Prostate gland (tissue), 2 donors: ENCODE data around the gene ARHGEF38. TPM values are rescaled to one million over a fixed set of nuclear protein-coding genes. Genes with fewer than 3 reads are reported as not detected.
"Not testable (repeated sequence)": the region's sequence is repeated elsewhere in the genome, so short reads cannot be mapped to it uniquely, and the experiment has no call there.

Experiments used
- DNase-seq: peaks from one replicate; pipeline ENCODE4 v3.0.0-alpha.2; 2019; ENCODE audit warnings: low spot score
- H3K27ac ChIP-seq, 2 donors: fragments of 200-600 bp; sonication (generic); 2 replicates each; pipeline ENCODE4 v1.5.1; 2017 to 2019
- H3K27me3 ChIP-seq: fragments of 200-600 bp; sonication (generic); replicated peaks from 2 replicates; pipeline ENCODE4 v1.5.1; 2019; ENCODE audit not compliant: insufficient read depth
- H3K36me3 ChIP-seq, 2 donors: fragments of 200-600 bp; sonication (generic); 1 replicate in 1 of 2; 2 replicates in 1 of 2; pipeline versions ENCODE4 v1.5.1 to v1.8.1; 2017 to 2019
- H3K4me1 ChIP-seq: fragments of 200-600 bp; sonication (generic); replicated peaks from 2 replicates; pipeline ENCODE4 v1.5.1; 2019
- H3K4me3 ChIP-seq, 2 donors: fragments of 200-600 bp; sonication (generic); 2 replicates each; pipeline ENCODE4 v1.5.1; 2017 to 2019
- H3K9me3 ChIP-seq: fragments of 200-600 bp; sonication (generic); 2 replicates; pipeline ENCODE4 v1.5.1; 2017
- CTCF ChIP-seq, 4 experiments: fragments of 200-600 bp in 2 of 4; fragments of 450-650 bp in 2 of 4; sonication (generic) in 2 of 4; IDR thresholded peaks; 1 replicate in 3 of 4; 2 replicates in 1 of 4; pipeline ENCODE4 v1.5.1; 2016 to 2019; ENCODE audit warnings: antibody characterized with exemption in 4 of 4, mild to moderate bottlenecking in 2 of 4, moderate library complexity in 2 of 4
- POLR2A ChIP-seq: fragments of 450-650 bp; IDR thresholded peaks from one replicate; pipeline ENCODE4 v1.6.1; 2016; ENCODE audit warnings: antibody characterized with exemption, mild to moderate bottlenecking
- POLR2AphosphoS5 ChIP-seq: sonication (generic); formaldehyde crosslinking; IDR thresholded peaks from one replicate; pipeline ENCODE4 v1.6.1; 2017; ENCODE audit warnings: antibody characterized with exemption
- WGBS: methylation state at CpG from one replicate; pipeline ENCODE4 v1.1.5; 2018; 5-methylcytosine and 5-hydroxymethylcytosine counted together
- intact Hi-C: fragments of 100-400 bp; cut with DNase I; formaldehyde crosslinking; loops from one replicate; pipeline ENCODE4 v1.14.2; 2022
- total RNA-seq, 2 donors: library from RNA; depleted of rRNA; stranded (reverse); fragments of >200 nt; gene quantifications; one replicate each; pipeline ENCODE4 v1.1.0, GENCODE V29; 2016

The ARHGEF38 gene
- total RNA-seq, 2 donors from 2014 or later: 10.4 to 25.7 TPM

- Histone ChIP-seq H3K9me3 (no peaks in the 10 kb centered on the region), H3K4me1 (no peaks in the 10 kb centered on the region), H3K4me3 (no peak overlapping the region), H3K27ac (no peak overlapping the region), H3K36me3 (no peaks in the 10 kb centered on the region), H3K27me3 (no peaks in the 10 kb centered on the region)
- no peak for DNase-seq
- no peak for TF ChIP-seq CTCF (IDR thresholded peaks at IDR 0.05)
- no peak for TF ChIP-seq POLR2A
- no peak for TF ChIP-seq POLR2AphosphoS5
- intact Hi-C loops: no loop called here
- WGBS: 67% methylated on average over 2 of the region's 2 CpGs
These were observed 55.5 kb downstream of the ARHGEF38 start for GRCh38 chr4:105607876-105608275.

GRCh38 chr4:105609819-105610218 is 57.4 kb downstream of the ARHGEF38 start:
- peak overlapping the region in 1 of 2 donors; percentile 11 for H3K27ac ChIP-seq
- DNase-seq, intact Hi-C loops, H3K4me3 ChIP-seq, H3K4me1 ChIP-seq, H3K27me3 ChIP-seq, H3K36me3 ChIP-seq, H3K9me3 ChIP-seq: not testable (repeated sequence)
- 96% methylated on average over 5 of the region's 5 CpGs for WGBS

GRCh38 chr4:105613306-105613705 is 60.9 kb downstream of the ARHGEF38 start:
- WGBS: 10% methylated on average over 4 of the region's 4 CpGs
- Histone ChIP-seq H3K27ac (peak overlapping the region; percentile 28 to 47), H3K36me3 (no peaks in the 10 kb centered on the region), H3K4me3 (no peak overlapping the region), H3K9me3 (no peaks in the 10 kb centered on the region), H3K4me1 (no peaks in the 10 kb centered on the region), H3K27me3 (no peaks in the 10 kb centered on the region)
- DNase-seq: peak; percentile 89
- intact Hi-C loops: no loop called here
- TF ChIP-seq CTCF (IDR thresholded peaks at IDR 0.05): no peak
- no peak for TF ChIP-seq POLR2A
- peak; percentile 88 for TF ChIP-seq POLR2AphosphoS5

- H3K27me3 ChIP-seq: no peaks in the 10 kb centered on the region
- no peak overlapping the region for H3K4me3 ChIP-seq
- no peaks in the 10 kb centered on the region for H3K4me1 ChIP-seq
- H3K27ac ChIP-seq: peak overlapping the region; percentile 0 to 39
- 50% methylated on average over 5 of the region's 5 CpGs for WGBS
- DNase-seq: peak; percentile 83
- intact Hi-C loops: no loop called here
- H3K36me3 ChIP-seq: no peaks in the 10 kb centered on the region
- no peaks in the 10 kb centered on the region for H3K9me3 ChIP-seq
- TF ChIP-seq POLR2A (no peak), POLR2AphosphoS5 (peak; percentile 54)
These were observed 66.9 kb downstream of the ARHGEF38 start for GRCh38 chr4:105619188-105619931.

GRCh38 chr4:105620640-105621323 is 68.4 kb downstream of the ARHGEF38 start:
- TF ChIP-seq POLR2A (no peak), CTCF (IDR thresholded peaks at IDR 0.05) (no peak), POLR2AphosphoS5 (no peak)
- Histone ChIP-seq H3K4me1 (no peaks in the 10 kb centered on the region), H3K27me3 (no peaks in the 10 kb centered on the region), H3K36me3 (no peaks in the 10 kb centered on the region), H3K4me3 (no peak overlapping the region), H3K9me3 (no peaks in the 10 kb centered on the region), H3K27ac (no peak overlapping the region)
- WGBS: 83% methylated on average over 1 of the region's 1 CpG
- DNase-seq: no peak
- intact Hi-C loops: no loop called here
